ENCODE measurements around the gene NPAP1. TPM values are rescaled to one million over a fixed set of nuclear protein-coding genes. Genes with fewer than 3 reads are reported as not detected.
A peak's percentile ranks its signal among the peaks of the same experiment; 100 is the strongest.
"Not testable (repeated sequence)": the region's sequence is repeated elsewhere in the genome, so short reads cannot be mapped to it uniquely, and the experiment has no call there.

NPAP1 gene
- total RNA-seq: under 1 TPM in 1 of 10 donors, not detected in 9; 0.03 TPM
- polyA plus RNA-seq: under 1 TPM in 1 of 2 donors, not detected in 1; under 0.01 TPM
- long read RNA-seq, donor 1: 0 reads
- long read RNA-seq, donor 2: 0 reads
- long read RNA-seq, donor 3: 0 reads

DNA sequence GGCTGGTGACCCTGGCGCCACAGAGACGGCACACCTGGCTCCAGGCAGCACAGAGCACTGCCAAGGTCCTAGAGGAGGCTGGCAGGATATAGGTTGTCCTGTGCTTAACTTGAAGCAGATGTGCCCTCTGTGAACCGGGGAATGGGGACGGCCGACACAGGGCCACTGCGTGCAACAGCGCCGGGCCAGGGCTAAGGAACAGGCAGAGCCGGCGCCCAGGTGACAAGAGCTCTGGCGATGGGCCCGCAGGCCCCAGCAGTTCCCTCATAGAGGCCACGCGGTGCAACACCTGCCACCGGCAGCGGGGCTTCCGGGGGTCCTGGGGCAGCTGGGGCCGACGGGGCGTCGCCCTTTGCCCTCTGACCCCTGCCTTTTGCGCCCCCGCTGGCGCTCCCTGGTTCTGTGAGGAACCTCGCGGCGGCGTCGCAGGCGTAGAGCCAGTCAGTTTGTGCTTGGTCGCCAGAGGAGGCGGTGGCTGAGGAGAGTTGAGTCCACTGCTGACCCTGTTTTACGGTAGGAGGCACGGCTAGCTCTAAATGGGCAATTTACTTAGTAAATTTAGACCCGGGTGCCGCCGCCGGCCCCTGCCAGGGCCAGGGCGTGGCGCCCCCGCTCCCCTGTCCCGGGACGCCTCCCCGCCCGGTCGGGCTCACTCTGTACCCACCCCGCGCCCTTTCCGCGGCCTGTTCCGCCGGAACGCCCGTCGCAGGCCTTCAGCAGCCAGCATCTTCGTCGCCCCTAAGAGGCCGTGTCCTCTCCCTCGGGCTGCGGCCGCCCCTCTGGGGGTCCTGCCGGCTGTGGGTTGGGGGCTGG, at the start of gene NPAP1:
TSS of gene NPAP1 (plus strand) at position 444 of the 813 bp plus-strand sequence. CDS start at position 537, 93 bp downstream.
- Histone ChIP-seq H3K4me1 (no peaks in the 10 kb centered on the region), H3K9me3 (peaks cover 0 to 46% (median 0%) of the 10 kb centered on the region in 11 donors), H3K36me3 (no peaks in the 10 kb centered on the region), H3K4me3 (no peak within 1 kb of the TSS), H3K27me3 (no peaks in the 10 kb centered on the region), H3K27ac (no peak within 1 kb of the TSS)
- TF ChIP-seq, protein P1, sequence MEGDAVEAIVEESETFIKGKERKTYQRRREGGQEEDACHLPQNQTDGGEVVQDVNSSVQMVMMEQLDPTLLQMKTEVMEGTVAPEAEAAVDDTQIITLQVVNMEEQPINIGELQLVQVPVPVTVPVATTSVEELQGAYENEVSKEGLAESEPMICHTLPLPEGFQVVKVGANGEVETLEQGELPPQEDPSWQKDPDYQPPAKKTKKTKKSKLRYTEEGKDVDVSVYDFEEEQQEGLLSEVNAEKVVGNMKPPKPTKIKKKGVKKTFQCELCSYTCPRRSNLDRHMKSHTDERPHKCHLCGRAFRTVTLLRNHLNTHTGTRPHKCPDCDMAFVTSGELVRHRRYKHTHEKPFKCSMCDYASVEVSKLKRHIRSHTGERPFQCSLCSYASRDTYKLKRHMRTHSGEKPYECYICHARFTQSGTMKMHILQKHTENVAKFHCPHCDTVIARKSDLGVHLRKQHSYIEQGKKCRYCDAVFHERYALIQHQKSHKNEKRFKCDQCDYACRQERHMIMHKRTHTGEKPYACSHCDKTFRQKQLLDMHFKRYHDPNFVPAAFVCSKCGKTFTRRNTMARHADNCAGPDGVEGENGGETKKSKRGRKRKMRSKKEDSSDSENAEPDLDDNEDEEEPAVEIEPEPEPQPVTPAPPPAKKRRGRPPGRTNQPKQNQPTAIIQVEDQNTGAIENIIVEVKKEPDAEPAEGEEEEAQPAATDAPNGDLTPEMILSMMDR (IDR thresholded peaks at IDR 0.05): no peak
- ATAC-seq: peak in 1 of 8 donors; percentile 67
- intact Hi-C loops (cut with DNase I): no loop called here
- WGBS, 2 donors: 89 to 91% methylated on average over 62 of the region's 62 CpGs
- DNase-seq: no peak

- TF ChIP-seq, protein P1 (IDR thresholded peaks at IDR 0.05): no peak
- intact Hi-C loops (cut with DNase I): no loop called here
- Histone ChIP-seq H3K4me1 (no peaks in the 10 kb centered on the region), H3K36me3 (no peaks in the 10 kb centered on the region), H3K27me3 (no peaks in the 10 kb centered on the region), H3K4me3 (no peak overlapping the region), H3K27ac (no peak overlapping the region), H3K9me3 (peaks cover 0 to 42% (median 3%) of the 10 kb centered on the region in 11 donors)
- no peak for DNase-seq
- no peak for ATAC-seq
- 48 to 49% methylated on average over 3 of the region's 3 CpGs for WGBS, 2 donors
These were observed 48.1 kb upstream of the NPAP1 start for GRCh38 chr15:24627443-24627842.

- intact Hi-C loops (cut with DNase I): no loop called here
These were observed 42.5 kb upstream of the NPAP1 start for GRCh38 chr15:24633082-24633481.

GRCh38 chr15:24639412-24639811, 36.2 kb upstream of the NPAP1 start:
- intact Hi-C loops (cut with DNase I); H3K4me3 ChIP-seq: not testable (repeated sequence)
- WGBS, 2 donors: 79 to 86% methylated on average over 11 of the region's 11 CpGs

More at GRCh38 chr15:24633082-24633481, 42.5 kb upstream of the NPAP1 start:
- no peaks in the 10 kb centered on the region for H3K36me3 ChIP-seq
- ATAC-seq (no peak), DNase-seq (no peak)
- TF ChIP-seq, protein P1 (IDR thresholded peaks at IDR 0.05): no peak
- no peak overlapping the region for H3K27ac ChIP-seq
- H3K4me3 ChIP-seq: no peak overlapping the region
- 83 to 84% methylated on average over 4 of the region's 4 CpGs for WGBS, 2 donors
- H3K4me1 ChIP-seq: no peaks in the 10 kb centered on the region
- peaks cover 0 to 49% (median 14%) of the 10 kb centered on the region in 11 donors for H3K9me3 ChIP-seq
- no peaks in the 10 kb centered on the region for H3K27me3 ChIP-seq

More at GRCh38 chr15:24639412-24639811, 36.2 kb upstream of the NPAP1 start:
- not testable (repeated sequence) for DNase-seq, H3K27me3 ChIP-seq, H3K27ac ChIP-seq, H3K36me3 ChIP-seq, ATAC-seq, H3K4me1 ChIP-seq
- peaks cover 0 to 42% (median 0%) of the 10 kb centered on the region in 11 donors for H3K9me3 ChIP-seq
